GM18907 (cell line): ENCODE results near the gene CAT.

Source experiments
- ATAC-seq: cut with Tn5 transposase; IDR thresholded peaks from one replicate; pipeline ENCODE4 v1.9.1; 2021; ENCODE audit warnings: mild to moderate bottlenecking, moderate library complexity; ENCODE audit not compliant: unreplicated experiment

Gene CAT

GRCh38 chr11:34493926-34494595 lies 55.3 kb downstream of the CAT start:
- ATAC-seq, result no peak

- no peak for ATAC-seq
Measured at GRCh38 chr11:34495239-34495723, 56.5 kb downstream of the CAT start.

DNA sequence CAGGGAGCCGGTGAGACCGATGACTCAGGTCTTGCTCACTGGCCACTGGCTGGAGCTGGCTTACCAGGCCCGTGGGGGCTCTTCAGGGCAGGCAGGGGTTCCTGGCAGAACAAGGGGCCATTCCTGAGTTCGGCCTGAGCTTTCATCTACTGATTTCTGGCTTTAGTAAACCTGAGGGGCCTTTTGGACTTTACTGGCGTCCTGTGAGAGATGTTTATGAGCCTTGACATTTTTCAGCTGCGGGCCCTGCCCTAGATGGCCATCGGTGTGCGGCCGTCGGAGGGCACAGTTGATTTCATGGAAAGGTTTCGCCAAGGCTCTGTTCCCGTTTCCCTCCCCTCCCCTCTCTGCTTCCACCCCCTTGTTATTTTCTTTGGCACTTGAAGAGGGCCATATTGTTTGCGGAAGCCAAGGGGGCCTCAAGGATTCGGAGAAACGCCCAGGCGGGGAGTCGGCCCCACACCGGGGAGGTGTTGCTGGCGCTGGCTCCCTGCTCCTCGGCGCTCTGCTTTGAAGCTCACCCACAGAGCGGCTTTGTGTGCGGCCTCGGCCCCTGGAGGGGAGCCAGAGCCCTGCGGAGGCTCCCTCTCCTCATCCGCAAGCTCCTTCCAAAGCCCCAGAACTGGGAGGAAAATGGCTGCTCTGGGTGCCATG lies 57.1 kb downstream of the CAT start:
- no peak for ATAC-seq

DNA sequence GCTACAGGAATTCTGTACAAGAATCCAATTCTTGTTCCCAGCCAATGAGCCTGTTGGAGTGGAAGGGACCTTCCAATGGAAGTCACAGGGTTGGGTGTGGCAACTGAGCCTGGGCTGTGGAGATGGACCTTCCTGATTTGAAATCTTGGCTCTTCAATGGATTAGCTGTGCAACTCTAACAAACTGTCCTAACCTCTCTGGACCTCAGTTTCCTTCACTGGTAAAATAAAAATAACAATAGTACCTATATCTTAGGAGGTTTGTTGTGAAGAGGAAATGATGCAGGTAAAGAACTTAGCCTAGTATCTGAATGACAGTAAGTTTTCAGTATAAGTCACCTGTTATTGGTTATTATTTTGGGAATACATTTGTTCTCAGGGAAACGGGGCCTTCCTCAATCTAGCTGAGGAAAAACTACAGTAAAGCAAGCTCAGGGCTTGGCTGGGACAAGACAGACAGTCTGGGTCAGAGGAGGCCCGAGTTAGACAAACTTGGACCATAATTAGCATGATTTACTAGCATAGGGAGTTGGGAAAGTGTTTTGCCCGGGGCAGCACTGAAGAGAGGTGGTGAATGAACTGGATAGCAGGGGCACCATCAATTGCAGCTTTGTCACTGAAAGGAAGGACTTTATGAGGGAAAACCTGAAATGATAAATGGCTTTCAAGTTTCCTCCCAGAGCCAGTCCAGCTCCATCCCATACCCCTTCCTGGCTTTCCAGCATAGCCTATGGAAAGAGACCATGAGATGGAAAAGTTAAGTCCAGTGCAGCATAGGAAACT lies 61.2 kb downstream of the CAT start:
- no peak for ATAC-seq

GRCh38 chr11:34501500-34501899 lies 62.8 kb downstream of the CAT start:
- no peak for ATAC-seq

GRCh38 chr11:34501949-34502348 lies 63.2 kb downstream of the CAT start:
- no peak for ATAC-seq

- ATAC-seq, result no peak
Measured at GRCh38 chr11:34502949-34503348, 64.2 kb downstream of the CAT start.

DNA sequence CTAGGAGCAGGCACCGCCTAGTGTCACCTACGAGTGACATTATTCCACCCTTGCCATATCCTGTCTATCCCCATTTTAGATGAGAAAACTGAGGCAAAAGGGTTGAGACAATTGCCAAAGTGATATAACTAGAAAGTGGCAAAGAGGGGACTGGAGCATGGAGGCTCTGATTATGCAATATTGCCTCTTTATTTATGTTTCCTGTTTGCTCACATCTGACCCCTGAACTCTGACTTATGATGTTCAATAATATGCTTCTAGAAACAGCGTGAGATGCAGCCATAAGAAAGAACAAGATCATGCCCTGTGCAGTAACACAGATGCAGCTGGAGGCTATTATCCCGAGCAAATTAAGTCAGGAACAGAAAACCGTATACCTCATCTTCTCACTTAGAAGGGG lies 67.1 kb downstream of the CAT start:
- ATAC-seq, result no peak

- no peak for ATAC-seq
Measured at GRCh38 chr11:34507156-34507555, 68.4 kb downstream of the CAT start.

GRCh38 chr11:34507610-34508009 lies 68.9 kb downstream of the CAT start:
- ATAC-seq, result no peak

DNA sequence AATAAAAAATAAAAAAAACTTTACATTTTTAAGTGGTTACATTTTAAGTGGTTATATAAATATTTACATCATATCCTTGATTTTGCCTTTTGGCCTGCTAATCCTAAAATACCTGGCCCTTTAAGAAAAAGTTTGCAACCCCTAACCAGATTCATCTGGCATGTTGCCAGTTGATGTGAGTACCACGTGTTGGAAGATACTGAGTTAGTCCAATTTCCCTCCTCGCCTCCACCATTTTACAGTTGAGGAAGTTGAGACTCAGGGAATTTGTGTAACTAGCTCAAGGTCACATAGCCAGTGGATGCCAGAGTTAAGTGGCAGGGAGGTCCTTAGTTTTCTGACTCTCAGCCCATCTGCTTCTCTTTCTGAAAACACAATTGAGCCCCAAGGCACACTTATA lies 69.8 kb downstream of the CAT start:
- no peak for ATAC-seq

GRCh38 chr11:34509336-34509876 lies 70.7 kb downstream of the CAT start:
- ATAC-seq, result no peak

DNA sequence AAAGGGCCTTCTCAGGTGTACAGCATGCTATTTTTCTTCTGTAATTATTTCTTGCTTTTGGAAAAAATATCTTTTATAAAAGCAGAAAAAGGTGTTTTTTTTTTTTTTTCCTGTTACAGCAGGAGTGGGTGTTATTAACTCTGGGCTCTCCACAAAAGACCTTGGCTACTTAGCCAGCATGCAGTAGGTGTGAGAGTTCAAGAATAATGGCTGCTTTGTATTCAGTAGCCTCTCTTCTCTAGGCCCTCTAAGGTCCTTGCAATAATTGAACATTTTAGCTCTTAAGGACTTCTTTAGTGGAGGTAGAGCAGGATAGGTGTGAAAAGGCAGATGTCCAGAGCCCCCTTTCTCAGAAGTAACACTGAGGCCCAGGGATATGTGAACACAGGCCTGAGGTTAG lies 71.5 kb downstream of the CAT start:
- no peak for ATAC-seq

- no peak for ATAC-seq
Measured at GRCh38 chr11:34510673-34511072, 71.9 kb downstream of the CAT start.

DNA sequence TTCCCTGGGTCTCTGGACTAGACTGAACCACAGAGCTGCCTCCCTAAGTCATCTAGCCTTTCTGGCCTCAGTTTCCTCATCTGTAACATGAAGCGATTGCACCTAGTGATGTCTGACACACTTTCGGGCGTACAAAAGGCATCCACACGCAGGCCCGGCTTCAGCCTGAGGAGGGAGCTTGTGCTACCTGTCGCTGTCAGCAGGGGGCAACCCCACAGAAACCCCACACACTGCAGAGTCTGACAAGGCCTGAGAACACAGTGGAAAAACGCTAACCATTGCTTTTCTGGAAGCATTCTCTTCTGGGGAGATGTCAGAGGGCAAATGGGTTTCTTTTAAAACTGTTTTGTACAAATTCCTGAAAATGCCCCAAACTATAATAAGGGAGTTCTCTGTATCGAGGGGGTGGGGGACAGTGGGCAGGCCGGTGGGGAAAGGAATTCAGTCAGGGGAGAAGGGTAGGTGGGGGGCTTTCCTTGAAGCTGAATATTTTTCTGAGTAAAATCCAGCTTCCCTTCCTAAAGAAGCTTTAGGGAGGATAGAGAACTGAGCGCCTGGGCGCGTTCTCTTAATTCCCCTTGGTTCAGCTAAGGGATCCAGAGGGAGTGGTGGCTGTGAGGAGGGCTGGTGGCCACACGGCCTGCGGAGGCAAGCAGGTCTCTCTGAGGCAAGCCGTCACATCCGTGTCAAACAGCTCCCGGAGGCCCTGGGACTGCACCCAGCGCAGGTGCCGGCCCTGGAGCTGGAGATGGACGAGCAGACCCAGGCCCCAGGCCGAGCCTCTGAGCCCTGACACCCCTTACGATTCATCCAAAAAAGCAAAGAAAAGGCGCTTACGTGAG lies 74.3 kb downstream of the CAT start:
- peak; percentile 93 for ATAC-seq

- no peak for ATAC-seq
Measured at GRCh38 chr11:34513682-34514449, 75.1 kb downstream of the CAT start, which contains the start of gene ELF5. ELF5 (minus strand) TSS chr11:34513794; CDS start chr11:34505749, 8,045 bp downstream.

DNA sequence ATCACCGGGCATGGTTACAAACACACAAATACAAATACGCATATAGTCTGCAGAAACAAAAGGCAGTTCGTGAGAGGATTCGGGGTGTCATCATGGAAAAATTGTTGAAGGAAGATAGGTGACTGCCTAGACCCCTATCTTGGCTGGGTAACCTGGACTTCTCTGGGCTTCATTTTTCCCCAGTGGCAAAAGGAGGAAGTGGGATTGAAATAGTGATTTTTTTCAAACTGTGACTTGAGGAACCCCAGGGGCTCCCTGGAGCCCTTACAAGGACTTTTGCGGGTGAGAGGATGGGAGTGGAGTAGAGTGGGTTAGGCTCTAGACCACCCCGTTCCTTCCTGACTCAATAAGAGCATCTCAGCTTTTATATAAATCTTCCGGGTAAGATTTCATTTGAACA lies 75.9 kb downstream of the CAT start:
- ATAC-seq, result no peak

DNA sequence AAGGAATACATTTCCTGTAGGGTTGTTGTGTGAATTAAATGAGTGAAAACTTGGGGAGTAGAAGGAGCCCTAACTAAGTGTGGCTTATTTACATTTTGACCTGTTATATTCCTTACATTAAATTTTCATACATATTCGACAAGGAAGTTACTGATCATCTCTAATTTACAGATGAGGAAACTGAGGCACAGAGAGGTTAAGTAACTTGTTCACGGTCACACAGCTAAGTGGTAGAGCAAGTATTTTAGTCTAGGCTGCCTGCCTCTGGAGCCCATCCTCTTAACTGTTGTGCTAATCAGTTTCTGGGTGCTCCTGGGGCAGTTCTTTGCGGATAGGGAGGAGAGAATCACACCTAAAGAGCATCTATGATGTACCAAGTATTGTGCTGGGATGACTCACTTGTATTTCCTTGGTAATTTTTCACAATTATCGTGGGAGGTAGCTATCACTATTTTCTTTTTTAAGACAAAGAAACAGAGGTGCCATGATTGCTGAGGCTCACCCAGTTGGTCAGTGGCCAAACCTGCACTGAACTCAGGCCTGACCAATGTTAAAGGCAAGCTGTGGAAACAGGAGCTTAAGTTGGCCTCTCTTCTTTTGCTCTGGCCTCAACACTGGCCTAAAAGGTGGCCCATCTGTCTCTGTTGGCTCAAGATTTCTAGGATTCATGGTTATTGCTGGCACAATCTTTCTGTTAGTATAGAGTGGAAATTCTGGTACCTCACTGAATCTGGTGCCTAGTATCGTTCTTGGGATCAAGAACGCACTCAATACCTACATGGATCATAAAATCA lies 77.7 kb downstream of the CAT start:
- ATAC-seq, result no peak

DNA sequence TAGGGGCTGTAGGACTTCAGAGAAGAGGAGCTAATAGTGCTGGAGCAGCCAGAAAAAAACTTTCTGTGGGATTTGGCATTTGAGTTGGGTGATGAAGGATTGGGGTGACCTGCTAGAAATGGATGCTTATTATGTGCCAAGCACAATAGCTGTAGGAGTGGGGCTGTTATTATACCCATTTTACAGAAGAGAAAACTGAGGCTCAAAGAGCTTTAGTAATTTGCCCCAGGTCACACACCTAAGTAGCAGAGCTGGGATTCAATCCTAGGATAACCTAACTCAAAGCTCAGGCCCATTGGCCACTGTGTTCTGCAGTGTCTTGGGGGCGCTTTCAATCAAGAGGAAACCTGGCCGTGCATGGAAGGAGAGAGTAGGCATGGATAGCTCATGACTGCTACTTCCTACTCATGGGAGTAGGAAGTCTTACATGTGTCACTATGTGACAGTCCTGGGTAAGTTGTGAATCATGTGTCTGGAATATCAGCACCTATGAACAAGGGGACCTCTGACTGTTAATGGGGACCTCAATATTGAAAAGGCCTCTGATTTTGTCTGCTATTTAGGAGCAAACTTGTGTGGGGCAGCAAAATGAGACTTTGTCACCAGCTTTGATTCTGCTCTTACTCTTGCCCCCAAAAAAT lies 81.0 kb downstream of the CAT start:
- ATAC-seq, result no peak
